HEK293 (cell line): ENCODE results near the gene NUP62.

Experiments used
- GLIS2 ChIP-seq: fragments of 450-650 bp; formaldehyde crosslinking; IDR thresholded peaks from 2 replicates; pipeline ENCODE4 v1.5.1; 2016; ENCODE audit warnings: missing biosample characterization, missing genetic modification characterization
- SETDB1 ChIP-seq: IDR thresholded peaks from one replicate; pipeline ENCODE4 v1.6.1; 2017; ENCODE audit warnings: mild to moderate bottlenecking, low read length, moderate library complexity, mixed read lengths; ENCODE audit not compliant: insufficient read length
- ZBTB10 ChIP-seq: fragments of 450-650 bp; formaldehyde crosslinking; IDR thresholded peaks from 2 replicates; pipeline ENCODE4 v1.5.1; 2016; ENCODE audit warnings: missing biosample characterization, missing genetic modification characterization
- ZBTB11 ChIP-seq: fragments of 450-650 bp; formaldehyde crosslinking; conservative IDR thresholded peaks from 2 replicates; pipeline ENCODE4 v1.5.1; 2016; ENCODE audit warnings: low read depth, missing biosample characterization, missing genetic modification characterization
- ZIC2 ChIP-seq: fragments of 450-650 bp; formaldehyde crosslinking; IDR thresholded peaks from 2 replicates; pipeline ENCODE4 v1.5.1; 2016; ENCODE audit warnings: missing biosample characterization, missing genetic modification characterization
- ZNF112 ChIP-seq: fragments of 450-650 bp; formaldehyde crosslinking; IDR thresholded peaks from 2 replicates; pipeline ENCODE4 v1.5.0; 2017; ENCODE audit warnings: missing biosample characterization, missing genetic modification characterization
- ZNF157 ChIP-seq: fragments of 450-650 bp; formaldehyde crosslinking; IDR thresholded peaks from 2 replicates; pipeline ENCODE4 v1.5.1; 2016; ENCODE audit warnings: missing biosample characterization, missing genetic modification characterization
- ZNF19 ChIP-seq: fragments of 450-650 bp; formaldehyde crosslinking; IDR thresholded peaks from 2 replicates; pipeline ENCODE4; 2016; ENCODE audit warnings: missing biosample characterization, missing genetic modification characterization, low read depth
- ZNF2 ChIP-seq: fragments of 450-650 bp; formaldehyde crosslinking; IDR thresholded peaks from 2 replicates; pipeline ENCODE4 v1.5.1; 2016; ENCODE audit warnings: missing biosample characterization, missing genetic modification characterization
- ZNF302 ChIP-seq: fragments of 450-650 bp; formaldehyde crosslinking; IDR thresholded peaks from 2 replicates; pipeline ENCODE4 v1.5.1; 2016; ENCODE audit warnings: missing biosample characterization, missing genetic modification characterization, low read depth
- ZNF366 ChIP-seq: fragments of 450-650 bp; formaldehyde crosslinking; conservative IDR thresholded peaks from 2 replicates; pipeline ENCODE4 v1.5.1; 2016; ENCODE audit warnings: missing biosample characterization, missing genetic modification characterization
- ZNF398 ChIP-seq: fragments of 450-650 bp; formaldehyde crosslinking; IDR thresholded peaks from 2 replicates; pipeline ENCODE4 v1.5.1; 2017; ENCODE audit warnings: missing biosample characterization, missing genetic modification characterization
- ZNF473 ChIP-seq: fragments of 450-650 bp; formaldehyde crosslinking; IDR thresholded peaks from 2 replicates; pipeline ENCODE4 v1.5.1; 2017; ENCODE audit warnings: missing biosample characterization, missing genetic modification characterization
- ZNF501 ChIP-seq: fragments of 450-650 bp; formaldehyde crosslinking; IDR thresholded peaks from 2 replicates; pipeline ENCODE4 v1.5.1; 2016; ENCODE audit warnings: missing biosample characterization, missing genetic modification characterization
- ZNF555 ChIP-seq: fragments of 450-650 bp; formaldehyde crosslinking; conservative IDR thresholded peaks from 2 replicates; pipeline ENCODE4 v1.5.1; 2017; ENCODE audit warnings: missing biosample characterization, mild to moderate bottlenecking, missing genetic modification characterization, inconsistent platforms
- ZNF585B ChIP-seq: fragments of 450-650 bp; formaldehyde crosslinking; IDR thresholded peaks from 2 replicates; pipeline ENCODE4 v1.5.1; 2016; ENCODE audit warnings: missing biosample characterization, missing genetic modification characterization
- ZNF623 ChIP-seq: fragments of 450-650 bp; formaldehyde crosslinking; IDR thresholded peaks from 2 replicates; pipeline ENCODE4 v1.5.1; 2016; ENCODE audit warnings: missing biosample characterization, missing genetic modification characterization
- ZNF768 ChIP-seq: fragments of 450-650 bp; formaldehyde crosslinking; IDR thresholded peaks from 2 replicates; pipeline ENCODE4 v1.5.1; 2018; ENCODE audit warnings: missing biosample characterization, mild to moderate bottlenecking, missing genetic modification characterization
- ZNF830 ChIP-seq: fragments of 450-650 bp; IDR thresholded peaks from 2 replicates; pipeline ENCODE4 v1.5.0; 2018; ENCODE audit warnings: missing biosample characterization, missing genetic modification characterization, low read depth, mild to moderate bottlenecking, moderate library complexity
- ZNF843 ChIP-seq: fragments of 450-650 bp; formaldehyde crosslinking; IDR thresholded peaks from 2 replicates; pipeline ENCODE4 v1.5.1; 2016; ENCODE audit warnings: missing biosample characterization, missing genetic modification characterization
- TF ChIP-seq, protein P1 (sequence below): fragments of 450-650 bp; formaldehyde crosslinking; IDR thresholded peaks from 2 replicates; pipeline ENCODE4 v1.5.1; 2016; ENCODE audit warnings: missing biosample characterization, missing genetic modification characterization

Gene NUP62

GRCh38 chr19:49875857-49876421 is 53.4 kb downstream of the NUP62 start (continued):
- TF ChIP-seq ZBTB10 (tag by site-specific recombination) (peak; percentile 100), ZIC2 (tag by site-specific recombination) (no peak), ZNF473 (tag by site-specific recombination) (no peak), SETDB1 (no peak), ZNF501 (tag by site-specific recombination) (no peak), ZNF19 (no peak), ZNF843 (tag by site-specific recombination) (no peak), ZNF112 (tag by site-specific recombination) (no peak), ZNF768 (tag by site-specific recombination) (no peak), ZBTB11 (tag by site-specific recombination) (no peak), GLIS2 (peak; percentile 75), ZNF398 (no peak; the same call in 1 of the 2 replicates), ZNF366 (tag by site-specific recombination) (peak; percentile 53; the same call in 1 of the 2 replicates), ZNF2 (tag by site-specific recombination) (no peak), ZNF157 (tag by site-specific recombination) (no peak), ZNF585B (tag by site-specific recombination) (no peak), ZNF830 (tag by site-specific recombination) (no peak), ZNF555 (tag by site-specific recombination) (no peak), ZNF623 (tag by site-specific recombination) (no peak), ZNF302 (tag by site-specific recombination) (no peak)
- TF ChIP-seq, protein P1, sequence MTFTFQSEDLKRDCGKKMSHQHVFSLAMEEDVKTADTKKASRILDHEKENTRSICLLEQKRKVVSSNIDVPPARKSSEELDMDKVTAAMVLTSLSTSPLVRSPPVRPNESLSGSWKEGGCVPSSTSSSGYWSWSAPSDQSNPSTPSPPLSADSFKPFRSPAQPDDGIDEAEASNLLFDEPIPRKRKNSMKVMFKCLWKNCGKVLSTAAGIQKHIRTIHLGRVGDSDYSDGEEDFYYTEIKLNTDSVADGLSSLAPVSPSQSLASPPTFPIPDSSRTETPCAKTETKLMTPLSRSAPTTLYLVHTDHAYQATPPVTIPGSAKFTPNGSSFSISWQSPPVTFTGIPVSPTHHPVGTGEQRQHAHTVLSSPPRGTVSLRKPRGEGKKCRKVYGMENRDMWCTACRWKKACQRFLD (tag by site-specific recombination): no peak
- TF ChIP-seq, all 188 proteins: peak for 12
